HEK293T (cell line): ENCODE results near the gene SMC1A.

Experiments
- BHLHE40 ChIP-seq: fragments of 450-650 bp; IDR thresholded peaks from 2 replicates; pipeline ENCODE4 v1.6.1; 2016; ENCODE audit warnings: mild to moderate bottlenecking, moderate library complexity, borderline replicate concordance
- SP1 ChIP-seq: fragments of 450-650 bp; IDR thresholded peaks from 2 replicates; pipeline ENCODE4 v1.6.1; 2017

DNA sequence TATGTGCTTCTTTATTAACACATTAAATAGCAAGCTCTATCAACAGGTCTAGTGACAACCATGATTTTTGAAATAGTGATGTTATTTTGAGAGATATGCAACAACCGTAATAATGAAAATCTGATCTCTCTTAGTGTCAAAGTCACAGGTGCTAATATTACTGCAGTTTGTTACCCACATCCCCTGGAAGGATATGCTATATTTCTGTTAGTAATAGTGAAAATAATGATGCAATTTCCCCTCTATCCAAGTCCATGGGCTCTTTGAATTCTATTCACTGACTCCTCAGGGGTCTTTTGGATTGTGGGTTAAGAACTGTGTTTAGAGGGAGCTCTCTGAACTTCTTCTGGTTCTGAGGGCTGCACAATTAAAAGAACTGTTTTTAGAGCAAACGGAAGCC, 14.8 kb upstream of the SMC1A start:
- no peak for TF ChIP-seq BHLHE40
- no peak for TF ChIP-seq SP1
